K562 (cell line): Measurements from ENCODE around the gene FOCAD. TPM values are rescaled to one million over a fixed set of nuclear protein-coding genes. Genes with fewer than 3 reads are reported as not detected.

Experiments used
- ATAC-seq: fragments of 200-7000 bp; cut with Tn5 transposase; 3 replicates; pipeline ENCODE4 v1.9.1; 2020; ENCODE audit warnings: moderate library complexity
- BruUV-seq: library from RNA; stranded (reverse); fragments of 400-500 nt; replicated peaks from 2 replicates; lab custom pipeline; 2021; lab: Mats Ljungman, UMichigan
- CTCF ChIA-PET: fragments of 300-600 bp; formaldehyde crosslinking; extraction: SDS; loops from one replicate; lab custom pipeline; 2021; ENCODE audit warnings: low intra/inter-chr PET ratio; lab: Yijun Ruan, JAX
- POLR2A ChIA-PET: fragments of 300-600, 350-650 bp; sonication (Branson Sonifier 250); formaldehyde crosslinking; extraction: SDS; loops from one replicate; lab custom pipeline; 2021; ENCODE audit warnings: antibody characterized with exemption, inconsistent platforms; lab: Yijun Ruan, JAX
- DNase-seq, 4 experiments: peaks; one replicate each; pipeline versions ENCODE4 v3.0.0 to v3.0.0-alpha.2; 2011 to 2018; ENCODE audit warnings: low spot score in 3 of 4, mixed read lengths in 3 of 4; ENCODE audit errors: extremely low read depth in 1 of 4
- FAIRE-seq: peaks from 2 replicates; lab custom pipeline; 2011; peaks lifted over from hg19 to GRCh38; lab: Jason Lieb, UNC
- H2AFZ ChIP-seq: 2 replicates; pipeline ENCODE4 v1.6.0; 2011; ENCODE audit warnings: low read depth, low read length, control low read depth, inconsistent platforms
- H3K27ac ChIP-seq: fragments of 200-600 bp; 3 replicates; pipeline ENCODE4 v1.8.0; 2011; ENCODE audit warnings: low read depth, mild to moderate bottlenecking, control low read depth, inconsistent platforms, low read length, moderate library complexity, mixed read lengths; ENCODE audit errors: extremely low read depth
- H3K27me3 ChIP-seq, 2 experiments: fragments of 300-600 bp in 1 of 2; 2 replicates in 1 of 2; 3 replicates in 1 of 2; pipeline versions ENCODE4 v1.6.0 to v1.8.0; 2011; ENCODE audit warnings: inconsistent platforms in 2 of 2, low read length in 2 of 2, mild to moderate bottlenecking in 1 of 2, mixed read lengths in 1 of 2, moderate library complexity in 1 of 2; ENCODE audit not compliant: control insufficient read depth in 2 of 2, insufficient read depth in 2 of 2
- H3K36me3 ChIP-seq: fragments of 300-600 bp; 3 replicates; pipeline ENCODE4 v1.8.0; 2011; ENCODE audit warnings: mild to moderate bottlenecking, low read length, inconsistent platforms; ENCODE audit not compliant: control insufficient read depth, insufficient read depth
- H3K4me1 ChIP-seq, 2 experiments: fragments of 200-600 bp in 1 of 2; replicated peaks in 1 of 2; 2 replicates in 1 of 2; 3 replicates in 1 of 2; pipeline versions ENCODE4 v1.5.1 to v1.8.0; 2011; ENCODE audit warnings: inconsistent platforms in 2 of 2, low read length in 2 of 2, mild to moderate bottlenecking in 1 of 2, mixed read lengths in 1 of 2, moderate library complexity in 1 of 2; ENCODE audit not compliant: control insufficient read depth in 2 of 2, insufficient read depth in 2 of 2
- H3K4me2 ChIP-seq: 2 replicates; pipeline ENCODE4 v1.6.1; 2011; ENCODE audit warnings: low read length, control low read depth, inconsistent platforms, mixed read lengths; ENCODE audit not compliant: insufficient read depth
- H3K4me3 ChIP-seq: fragments of 200-600 bp; sonication (generic), shearing (Covaris generic); 2 replicates; pipeline ENCODE4 v1.5.1; 2016; ENCODE audit warnings: control low read depth, inconsistent platforms
- H3K79me2 ChIP-seq: fragments of 200-600 bp; 3 replicates; pipeline ENCODE4 v1.8.0; 2011; ENCODE audit warnings: low read length, inconsistent platforms; ENCODE audit not compliant: control insufficient read depth, insufficient read depth
- H3K9ac ChIP-seq, 2 experiments: 2 replicates each; pipeline versions ENCODE4 v1.6.0 to v1.6.1; 2011; ENCODE audit warnings: low read depth in 2 of 2, low read length in 2 of 2, control low read depth in 1 of 2, inconsistent platforms in 1 of 2, mild to moderate bottlenecking in 1 of 2, mixed read lengths in 1 of 2; ENCODE audit not compliant: insufficient read depth in 1 of 2
- H3K9me1 ChIP-seq: one replicate; pipeline ENCODE4 v1.6.0; 2011; ENCODE audit warnings: inconsistent platforms, mild to moderate bottlenecking, low read length, moderate library complexity; ENCODE audit not compliant: control insufficient read depth, insufficient read depth
- H3K9me3 ChIP-seq: replicated peaks from 2 replicates; pipeline ENCODE4 v1.5.1; 2011; ENCODE audit warnings: low read depth, low read length, inconsistent platforms; ENCODE audit not compliant: control insufficient read depth, insufficient read depth
- H4K20me1 ChIP-seq: replicated peaks from 2 replicates; pipeline ENCODE4 v1.6.1; 2011; ENCODE audit warnings: low read length, inconsistent platforms, mixed read lengths; ENCODE audit not compliant: control insufficient read depth, insufficient read depth
- ATF1 ChIP-seq, 2 experiments: fragments of 450-650 bp in 1 of 2; IDR thresholded peaks; 2 replicates each; pipeline ENCODE4 v1.6.1; 2016; ENCODE audit warnings: missing compliant biosample characterization in 1 of 2, missing genetic modification characterization in 1 of 2
- BCL6 ChIP-seq: fragments of 250-450 bp; sonication (Bioruptor Pico); IDR thresholded peaks from 2 replicates; pipeline ENCODE4 v1.4.0; 2020
- CTBP1 ChIP-seq: fragments of 450-650 bp; IDR thresholded peaks from 2 replicates; pipeline ENCODE4 v1.6.1; 2016; ENCODE audit warnings: borderline replicate concordance
- FOXA3 ChIP-seq, 2 experiments: fragments of 450-650 bp in 1 of 2; sonication (generic) in 1 of 2; formaldehyde crosslinking; IDR thresholded peaks in 1 of 2; conservative IDR thresholded peaks in 1 of 2; 2 replicates each; pipeline versions ENCODE4 v1.4.0 to v1.8.0; 2020 to 2022; ENCODE audit warnings: mild to moderate bottlenecking in 2 of 2, missing genetic modification reagents in 1 of 2
- HNRNPUL1 ChIP-seq: fragments of 200-400 bp; formaldehyde crosslinking; IDR thresholded peaks from 2 replicates; pipeline ENCODE4 v1.6.1; 2017; ENCODE audit warnings: low read length
- LARP7 ChIP-seq: fragments of 450-650 bp; IDR thresholded peaks from 2 replicates; pipeline ENCODE4 v1.6.1; 2016
- MEF2A ChIP-seq: IDR thresholded peaks from 2 replicates; pipeline ENCODE4 v1.6.1; 2011; ENCODE audit warnings: low read depth, mild to moderate bottlenecking, low read length, moderate library complexity; ENCODE audit not compliant: control insufficient read depth
- NCOA1 ChIP-seq: fragments of 450-650 bp; IDR thresholded peaks from 2 replicates; pipeline ENCODE4 v1.6.1; 2016; ENCODE audit warnings: low read depth
- NR2F6 ChIP-seq: fragments of 450-650 bp; formaldehyde crosslinking; IDR thresholded peaks from 2 replicates; pipeline ENCODE4 v1.4.0; 2020; ENCODE audit warnings: mild to moderate bottlenecking
- POLR3A ChIP-seq: IDR thresholded peaks from 2 replicates; pipeline ENCODE4 v1.6.1; 2011; ENCODE audit warnings: borderline replicate concordance, mild to moderate bottlenecking, moderate library complexity; ENCODE audit not compliant: insufficient read length, insufficient read depth; ENCODE audit errors: extremely low read depth
- SMARCC2 ChIP-seq: fragments of 450-650 bp; IDR thresholded peaks from 2 replicates; pipeline ENCODE4 v1.6.1; 2017; ENCODE audit warnings: antibody characterized with exemption, moderate library complexity, mild to moderate bottlenecking, low read depth
- SRSF7 ChIP-seq: fragments of 200-400 bp; formaldehyde crosslinking; optimal IDR thresholded peaks from 2 replicates; pipeline ENCODE3; 2017; ENCODE audit warnings: mild to moderate bottlenecking, low read depth, low read length
- TAF9B ChIP-seq: fragments of 450-650 bp; IDR thresholded peaks from 2 replicates; pipeline ENCODE4 v1.6.1; 2018; ENCODE audit warnings: mild to moderate bottlenecking; ENCODE audit not compliant: partially characterized antibody
- TFAM ChIP-seq: fragments of 250-450 bp; sonication (Bioruptor Pico); conservative IDR thresholded peaks from 2 replicates; pipeline ENCODE4 v1.5.0; 2021; ENCODE audit warnings: mild to moderate bottlenecking, moderate library complexity
- USF1 ChIP-seq: sonication (generic); formaldehyde crosslinking; IDR thresholded peaks from 2 replicates; pipeline ENCODE4 v1.9.0; 2022; ENCODE audit warnings: mild to moderate bottlenecking, missing genetic modification reagents
- ZC3H11A ChIP-seq: IDR thresholded peaks from 2 replicates; pipeline ENCODE4 v1.6.1; 2012; ENCODE audit warnings: low read depth, low read length, improper control_type of control experiment
- ZNF408 ChIP-seq: fragments of 250-450 bp; sonication (Bioruptor Pico); IDR thresholded peaks from 2 replicates; pipeline ENCODE4 v1.4.0; 2020; ENCODE audit warnings: low read depth, mild to moderate bottlenecking, moderate library complexity
- ZNF77 ChIP-seq: fragments of 250-450 bp; sonication (Bioruptor Pico); IDR thresholded peaks from 2 replicates; pipeline ENCODE4 v1.5.0; 2020
- WGBS: fragments of 100-300 bp; shearing (Covaris generic); methylation state at CpG from one replicate; pipeline ENCODE4 v1.1.6; 2016; ENCODE audit warnings: low coverage, mixed read lengths; ENCODE audit not compliant: insufficient coverage; ENCODE audit errors: missing lambda C conversion rate; 5-methylcytosine and 5-hydroxymethylcytosine counted together
- in situ Hi-C: fragments of 300-500 bp; cut with MboI; formaldehyde crosslinking; loops from 4 replicates; pipeline ENCODE4 v1.15.0; 2018; ENCODE audit warnings: inconsistent platforms, mixed read lengths
- intact Hi-C: fragments of 100-400 bp; cut with micrococcal nuclease; formaldehyde crosslinking; loops from 2 replicates; pipeline ENCODE4 v1.14.2; 2022
- polyA plus RNA-seq, 8 experiments: library from polyadenylated mRNA; depleted of rRNA in 4 of 8; stranded (reverse) in 5 of 8; unstranded in 3 of 8; fragments of >200 nt; fragmentation: Nextera tagmentation in 2 of 8; fragmentation: Illumina TruSeq in 1 of 8; extraction: Ambion mirVana in 2 of 8; extraction: Trizol in 1 of 8; gene quantifications; 2 replicates each; pipeline versions ENCODE4 v1.2.1 to v1.2.3, GENCODE V29; 2011 to 2014; ENCODE audit warnings: inconsistent platforms in 1 of 8, missing spikeins in 1 of 8
- total RNA-seq, 7 experiments: library from RNA; depleted of rRNA in 6 of 7; stranded (reverse); fragments of >200 nt in 6 of 7; fragmentation: Illumina TruSeq in 2 of 7; extraction: Trizol in 2 of 7; gene quantifications; 2 replicates each; pipeline versions ENCODE4 v1.2.1 to v1.2.3, GENCODE V29; 2011 to 2021; ENCODE audit warnings: low replicate concordance in 1 of 7

FOCAD gene
- total and polyA plus RNA-seq, 9 of the 15 experiments (the other 6 are each of a cell fraction or from before 2014, with no cell fraction given) = 0.13 to 2.4 (median 1.6) TPM

DNA sequence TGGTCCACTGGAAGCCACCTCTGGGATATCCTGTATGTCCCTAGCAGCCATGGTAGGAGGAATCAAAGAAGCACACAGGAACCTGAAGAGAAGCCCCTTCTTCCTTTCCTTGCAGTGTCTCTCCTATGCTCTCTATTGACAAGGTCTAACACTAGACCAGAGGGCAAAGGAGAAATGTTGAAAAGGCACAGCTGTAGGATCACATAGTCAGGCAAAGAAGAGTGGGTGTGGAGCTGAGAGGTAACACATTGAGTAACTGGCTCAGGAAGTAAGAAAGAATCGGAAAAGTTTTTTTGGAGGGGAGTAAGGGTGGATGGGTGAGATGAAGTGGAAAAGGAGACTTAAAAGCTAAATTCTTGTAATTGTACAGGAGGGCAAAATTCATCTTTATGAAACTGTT lies 100.1 kb downstream of the FOCAD start:
- POLR2A ChIA-PET = no interaction called here
- Histone ChIP-seq H3K4me2 (no peak overlapping the region), H3K27me3 (no peaks in the 10 kb centered on the region), H3K9ac (no peak overlapping the region), H4K20me1 (no peaks in the 10 kb centered on the region), H3K9me1 (no peaks in the 10 kb centered on the region), H3K27ac (no peak overlapping the region), H2AFZ (no peak overlapping the region), H3K4me3 (no peak overlapping the region), H3K9me3 (no peaks in the 10 kb centered on the region), H3K79me2 (no peaks in the 10 kb centered on the region), H3K4me1 (no peaks in the 10 kb centered on the region), H3K36me3 (no peaks in the 10 kb centered on the region)
- intact Hi-C loops = no loop called here
- in situ Hi-C loops = no loop called here
- CTCF ChIA-PET = no interaction called here
- no peak for TF ChIP-seq HNRNPUL1
- no peak for TF ChIP-seq NCOA1
- no peak for TF ChIP-seq MEF2A
- TF ChIP-seq ZNF77 = no peak
- no CpG with 5 or more reads among the region's 1 CpG for WGBS
- ATAC-seq (no peak), FAIRE-seq (no peak), DNase-seq (no peak)
- BruUV-seq = no TSS peak

GRCh38 chr9:20786807-20787206 lies 102.7 kb downstream of the FOCAD start:
- H3K9ac ChIP-seq = no peak overlapping the region
- intact Hi-C loops = no loop called here
- H3K4me1 ChIP-seq = no peaks in the 10 kb centered on the region
- CTCF ChIA-PET = no interaction called here
- no peak overlapping the region for H3K4me2 ChIP-seq
- no CpG with 5 or more reads among the region's 1 CpG for WGBS
- H4K20me1 ChIP-seq = no peaks in the 10 kb centered on the region
- in situ Hi-C loops = no loop called here
- H3K9me3 ChIP-seq = no peaks in the 10 kb centered on the region
- no peaks in the 10 kb centered on the region for H3K36me3 ChIP-seq
- no peak overlapping the region for H3K27ac ChIP-seq
- FAIRE-seq = no peak
- no peaks in the 10 kb centered on the region for H3K9me1 ChIP-seq
- no TSS peak for BruUV-seq
- no peaks in the 10 kb centered on the region for H3K27me3 ChIP-seq
- no peak for DNase-seq
- no peaks in the 10 kb centered on the region for H3K79me2 ChIP-seq
- POLR2A ChIA-PET = no interaction called here
- no peak overlapping the region for H2AFZ ChIP-seq
- TF ChIP-seq TAF9B (no peak), CTBP1 (no peak), POLR3A (no peak), NR2F6 (CRISPR knock-in tag) (no peak), BCL6 (CRISPR knock-in tag) (no peak), FOXA3 (CRISPR knock-in tag; conservative IDR thresholded peaks at IDR 0.05 in 1 of 2, IDR thresholded peaks at IDR 0.05 in 1 of 2) (no peak), ZC3H11A (no peak), ATF1 (CRISPR knock-in tag; IDR thresholded peaks at IDR 0.05) (no peak), ATF1 (tag; IDR thresholded peaks at IDR 0.05) (no peak), USF1 (CRISPR knock-in tag) (no peak), TFAM (no peak), SRSF7 (no peak), LARP7 (no peak), ZNF408 (CRISPR knock-in tag) (no peak), SMARCC2 (no peak)
- ATAC-seq = no peak
- H3K4me3 ChIP-seq = no peak overlapping the region
